T-helper 17 cell (primary cell): ENCODE measurements around the gene PDE9A. TPM values are rescaled to one million over a fixed set of nuclear protein-coding genes. Genes with fewer than 3 reads are reported as not detected.
A peak's percentile ranks its signal among the peaks of the same experiment; 100 is the strongest.

Experiments used
- ATAC-seq: fragments of 150-1000 bp; cut with Tn5 transposase; 2 replicates; pipeline ENCODE4 v1.10.0; 2021; ENCODE audit warnings: mild to moderate bottlenecking, moderate library complexity
- DNase-seq, 3 donors: peaks; one replicate each; pipeline versions ENCODE4 v3.0.0 to v3.0.0-alpha.2; 2020 to 2021
- H3K9me3 ChIP-seq: one replicate; pipeline ENCODE4 v1.7.0; 2013; ENCODE audit warnings: low read length, mild to moderate bottlenecking; ENCODE audit not compliant: control insufficient read depth, poor library complexity, severe bottlenecking
- H3K27ac Mint-ChIP-seq: one replicate; pipeline ENCODE4 v1.8.0; 2022; ENCODE audit warnings: mild to moderate bottlenecking, moderate library complexity, mixed read lengths
- H3K27me3 Mint-ChIP-seq: one replicate; pipeline ENCODE4 v1.8.0; 2022; ENCODE audit warnings: mixed read lengths
- H3K36me3 Mint-ChIP-seq: one replicate; pipeline ENCODE4 v1.8.0; 2022; ENCODE audit warnings: low read depth, mixed read lengths
- H3K4me1 Mint-ChIP-seq: one replicate; pipeline ENCODE4 v1.8.0; 2022; ENCODE audit warnings: mild to moderate bottlenecking, mixed read lengths
- H3K4me3 Mint-ChIP-seq: one replicate; pipeline ENCODE4 v1.8.0; 2022; ENCODE audit warnings: mild to moderate bottlenecking, moderate library complexity, mixed read lengths
- total RNA-seq, 4 donors: library from RNA in 2 of 4; stranded (reverse) in 2 of 4; gene quantifications; one replicate each; pipeline ENCODE4 v1.2.3 and lab custom pipeline; 2022 to 2026

Gene PDE9A
- total RNA-seq, 2 donors from 2014 or later, result 4.9 to 6.6 TPM

GRCh38 chr21:42639646-42640152 is 13.7 kb upstream of the PDE9A start:
- Mint-ChIP-seq H3K4me3 (no peak overlapping the region), H3K36me3 (no peaks in the 10 kb centered on the region), H3K4me1 (no peaks in the 10 kb centered on the region), H3K27ac (no peak overlapping the region), H3K27me3 (peaks cover 25% of the 10 kb centered on the region)
- ATAC-seq, result no peak
- no peaks in the 10 kb centered on the region for H3K9me3 ChIP-seq
- no peak for DNase-seq

DNA sequence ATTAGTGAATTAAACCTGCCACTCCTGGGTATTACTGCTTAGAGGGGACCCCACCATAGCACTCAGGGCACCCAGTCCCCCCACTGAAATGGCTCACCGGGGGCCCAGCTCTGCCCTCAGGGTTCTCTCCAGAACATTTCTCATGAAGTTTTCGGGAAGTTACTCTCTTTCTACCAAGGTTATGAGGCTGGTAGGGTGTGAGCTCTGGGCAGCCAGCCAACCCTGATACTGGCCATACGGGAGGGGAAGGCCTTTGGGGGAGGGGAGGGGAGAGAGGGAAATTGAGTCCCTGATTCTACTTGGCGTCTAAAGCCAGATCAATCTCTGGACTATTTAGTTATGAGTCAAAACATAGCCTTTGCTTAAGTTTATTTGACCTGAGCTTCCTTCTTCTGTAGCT is 12.9 kb upstream of the PDE9A start:
- Mint-ChIP-seq H3K27me3 (peaks cover 29% of the 10 kb centered on the region), H3K27ac (no peak overlapping the region), H3K4me3 (no peak overlapping the region), H3K36me3 (no peaks in the 10 kb centered on the region), H3K4me1 (no peaks in the 10 kb centered on the region)
- no peak for DNase-seq
- no peak for ATAC-seq
- H3K9me3 ChIP-seq, result no peaks in the 10 kb centered on the region

DNA sequence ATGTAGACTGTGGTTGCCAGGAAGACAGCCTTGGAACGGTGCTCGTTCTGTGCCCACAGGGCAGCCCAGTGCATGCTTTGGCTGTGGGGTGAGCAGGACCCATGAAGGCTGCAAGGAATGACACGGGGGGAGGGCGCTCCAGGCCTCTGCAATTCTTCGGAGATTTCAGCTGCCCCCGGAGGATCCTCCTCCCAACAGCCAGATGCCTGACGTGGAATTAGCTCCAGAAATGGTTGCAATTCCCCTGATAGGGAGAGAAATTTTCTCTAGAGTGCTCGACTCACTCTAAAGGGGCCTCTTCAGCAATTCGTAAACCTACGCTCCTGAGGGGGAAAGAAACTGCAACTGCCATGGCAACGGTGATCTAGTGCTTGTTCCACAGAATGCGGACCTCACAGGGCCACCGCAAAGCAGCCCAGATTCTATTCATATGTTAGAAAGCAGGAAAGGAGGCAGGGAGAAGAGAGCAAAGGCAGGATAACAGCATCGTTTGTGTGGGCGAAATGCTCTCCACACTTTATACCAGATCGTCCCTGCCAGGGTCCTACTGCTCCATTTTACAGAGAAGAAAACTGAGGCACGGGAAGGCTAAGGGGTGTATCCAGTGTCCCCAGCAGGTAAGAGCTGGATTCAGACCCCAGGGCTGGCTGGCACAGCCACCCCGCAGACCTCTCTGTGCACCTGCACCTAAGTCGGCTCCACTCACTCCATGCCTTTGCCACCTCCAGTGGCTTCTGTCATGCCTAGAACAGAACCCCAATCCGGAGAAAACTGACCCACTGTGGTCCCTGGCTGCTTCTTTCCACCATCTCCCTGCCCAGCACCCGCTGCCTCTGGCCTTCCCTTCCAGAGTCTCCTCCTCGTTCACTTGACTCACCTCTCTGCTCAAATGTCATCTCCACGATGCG is 11.9 kb upstream of the PDE9A start:
- Mint-ChIP-seq H3K27ac (no peak overlapping the region), H3K4me3 (peak overlapping the region; percentile 59), H3K4me1 (no peaks in the 10 kb centered on the region), H3K27me3 (peaks cover 29% of the 10 kb centered on the region), H3K36me3 (no peaks in the 10 kb centered on the region)
- ATAC-seq, result no peak
- no peaks in the 10 kb centered on the region for H3K9me3 ChIP-seq
- DNase-seq, result no peak

- no peak for ATAC-seq
Observed at GRCh38 chr21:42642219-42642745, 11.1 kb upstream of the PDE9A start.

GRCh38 chr21:42644223-42645208 is 8.9 kb upstream of the PDE9A start:
- no peak overlapping the region for H3K27ac Mint-ChIP-seq

More at GRCh38 chr21:42642219-42642745, 11.1 kb upstream of the PDE9A start:
- Mint-ChIP-seq H3K4me3 (no peak overlapping the region), H3K27me3 (peaks cover 29% of the 10 kb centered on the region), H3K27ac (no peak overlapping the region), H3K4me1 (no peaks in the 10 kb centered on the region), H3K36me3 (no peaks in the 10 kb centered on the region)
- no peak for DNase-seq
- no peaks in the 10 kb centered on the region for H3K9me3 ChIP-seq

DNA sequence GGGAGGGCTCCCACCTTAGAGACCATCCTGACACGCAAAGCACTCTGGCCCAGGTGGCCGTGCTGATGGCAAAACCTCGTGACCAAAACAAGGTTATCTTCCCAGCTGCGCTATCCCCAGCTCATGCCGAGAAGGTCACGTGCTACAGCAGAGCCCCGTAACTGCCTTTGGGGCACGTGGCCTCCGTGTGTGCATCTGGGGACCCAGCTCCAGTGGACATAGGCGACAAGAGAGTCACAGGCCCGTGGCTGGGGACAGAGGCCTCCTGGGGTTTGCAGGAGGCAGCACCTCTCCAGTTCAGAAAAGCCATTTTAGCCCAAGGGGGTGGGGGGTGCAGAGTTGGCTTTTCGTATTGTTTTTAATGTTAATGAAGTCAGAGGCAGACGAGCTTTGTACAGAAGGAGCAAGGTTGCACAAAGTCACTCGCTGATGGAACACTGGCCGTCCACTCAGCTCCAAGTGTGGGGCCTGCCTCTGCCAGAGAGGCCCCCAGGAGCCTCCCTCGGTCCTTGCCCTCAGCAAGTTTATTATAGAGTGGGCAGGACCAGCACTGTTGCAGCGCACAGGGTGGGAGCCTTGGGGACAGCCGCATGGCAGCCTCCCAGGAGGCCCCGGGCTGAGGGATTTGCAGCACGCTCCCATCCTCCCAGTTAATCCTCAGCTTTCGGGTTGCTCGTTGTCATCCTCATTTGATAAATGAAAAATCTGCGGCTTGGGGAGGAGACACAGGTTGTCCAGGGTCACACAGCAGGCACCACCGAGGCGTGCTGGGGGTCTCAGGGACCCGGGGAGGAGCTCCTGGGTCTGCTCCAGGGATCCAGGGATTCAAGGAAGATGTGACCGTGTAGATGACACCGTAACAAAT is 8.0 kb upstream of the PDE9A start:
- DNase-seq (no peak), ATAC-seq (no peak)
- Mint-ChIP-seq H3K4me3 (no peak overlapping the region), H3K27me3 (peaks cover 22% of the 10 kb centered on the region), H3K36me3 (no peaks in the 10 kb centered on the region), H3K27ac (no peak overlapping the region), H3K4me1 (no peaks in the 10 kb centered on the region)
- no peaks in the 10 kb centered on the region for H3K9me3 ChIP-seq

More at GRCh38 chr21:42644223-42645208, 8.9 kb upstream of the PDE9A start:
- H3K4me1 Mint-ChIP-seq, result no peaks in the 10 kb centered on the region
- peaks cover 27% of the 10 kb centered on the region for H3K27me3 Mint-ChIP-seq
- DNase-seq (no peak), ATAC-seq (no peak)
- no peak overlapping the region for H3K4me3 Mint-ChIP-seq
- no peaks in the 10 kb centered on the region for H3K9me3 ChIP-seq
- no peaks in the 10 kb centered on the region for H3K36me3 Mint-ChIP-seq

DNA sequence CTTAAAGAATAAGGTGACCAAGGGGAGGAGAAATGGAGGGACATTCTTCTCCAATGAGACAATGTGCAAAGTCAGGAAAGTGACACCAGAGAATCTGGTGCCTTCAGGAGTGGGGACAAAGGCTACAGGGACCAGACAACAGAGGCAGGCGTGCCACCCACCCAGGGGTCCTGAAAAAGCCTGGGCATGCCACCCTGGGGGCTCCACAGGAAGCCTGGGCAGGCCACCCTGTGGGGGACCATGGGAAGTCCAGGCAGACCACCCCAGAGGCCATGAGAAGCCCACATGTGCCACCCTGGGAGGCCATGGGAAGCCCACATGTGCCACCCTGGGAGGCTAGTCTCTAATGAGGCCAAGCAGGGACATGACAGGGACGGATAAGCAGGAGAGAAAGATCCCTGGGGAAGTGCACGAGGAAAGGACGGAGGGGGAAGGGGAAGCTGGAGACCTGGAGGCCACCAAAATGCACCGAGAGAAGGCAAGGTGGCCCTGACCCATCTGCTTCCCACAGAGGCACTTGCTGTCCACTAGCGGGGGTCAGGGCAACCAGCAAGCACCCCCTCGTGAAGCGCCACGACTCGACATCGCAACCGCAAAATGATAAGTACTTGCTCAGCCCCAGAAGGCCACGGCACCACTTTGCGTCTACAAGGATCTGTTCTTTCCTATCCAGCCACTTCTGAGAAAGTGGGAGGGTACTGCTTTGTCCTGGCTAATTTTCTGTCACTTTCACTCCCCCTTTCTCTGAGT is 7.2 kb upstream of the PDE9A start:
- H3K4me1 Mint-ChIP-seq, result peaks cover under 1% of the 10 kb centered on the region
- no peaks in the 10 kb centered on the region for H3K9me3 ChIP-seq
- peaks cover 23% of the 10 kb centered on the region for H3K27me3 Mint-ChIP-seq
- DNase-seq (no peak), ATAC-seq (no peak)
- H3K27ac Mint-ChIP-seq, result no peak overlapping the region
- no peaks in the 10 kb centered on the region for H3K36me3 Mint-ChIP-seq
- no peak overlapping the region for H3K4me3 Mint-ChIP-seq

GRCh38 chr21:42646836-42647235 is 6.6 kb upstream of the PDE9A start:
- DNase-seq (no peak), ATAC-seq (no peak)
- peaks cover 4% of the 10 kb centered on the region for H3K4me1 Mint-ChIP-seq
- H3K27me3 Mint-ChIP-seq, result peaks cover 23% of the 10 kb centered on the region
- H3K36me3 Mint-ChIP-seq, result no peaks in the 10 kb centered on the region
- no peaks in the 10 kb centered on the region for H3K9me3 ChIP-seq
- H3K4me3 Mint-ChIP-seq, result no peak overlapping the region
- no peak overlapping the region for H3K27ac Mint-ChIP-seq

- ATAC-seq (no peak), DNase-seq (no peak)
- Mint-ChIP-seq H3K36me3 (no peaks in the 10 kb centered on the region), H3K4me3 (no peak overlapping the region), H3K27me3 (peaks cover 14% of the 10 kb centered on the region), H3K27ac (no peak overlapping the region), H3K4me1 (peaks cover 8% of the 10 kb centered on the region)
- H3K9me3 ChIP-seq, result no peaks in the 10 kb centered on the region
Observed at GRCh38 chr21:42648606-42649005, 4.8 kb upstream of the PDE9A start.

GRCh38 chr21:42649122-42650032 is 4.0 kb upstream of the PDE9A start:
- no peak for DNase-seq
- H3K4me1 Mint-ChIP-seq, result peaks cover 8% of the 10 kb centered on the region
- ATAC-seq, result no peak
- H3K9me3 ChIP-seq, result no peaks in the 10 kb centered on the region
- peaks cover 14% of the 10 kb centered on the region for H3K27me3 Mint-ChIP-seq
- H3K4me3 Mint-ChIP-seq, result no peak overlapping the region
- no peak overlapping the region for H3K27ac Mint-ChIP-seq
- H3K36me3 Mint-ChIP-seq, result no peaks in the 10 kb centered on the region

DNA sequence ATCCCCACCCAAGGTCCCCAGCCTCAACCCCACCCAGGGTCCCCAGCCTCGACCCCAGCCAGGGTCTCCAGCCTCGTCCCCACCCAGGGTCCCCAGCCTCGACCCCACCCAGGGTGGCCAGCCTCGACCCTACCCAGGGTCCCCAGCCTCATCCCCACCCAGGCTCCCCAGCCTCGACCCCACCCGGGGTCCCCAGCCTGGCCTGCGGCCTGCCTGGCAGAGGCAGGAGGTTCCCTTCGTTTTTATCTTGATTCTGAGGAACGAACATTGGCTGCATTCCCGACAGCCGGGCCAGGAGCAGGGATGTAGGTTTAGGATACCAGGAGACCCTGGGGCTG is 3.4 kb upstream of the PDE9A start:
- H3K36me3 Mint-ChIP-seq, result no peaks in the 10 kb centered on the region
- H3K27me3 Mint-ChIP-seq, result peaks cover 19% of the 10 kb centered on the region
- H3K27ac Mint-ChIP-seq, result no peak overlapping the region
- H3K4me3 Mint-ChIP-seq, result no peak overlapping the region
- ATAC-seq (no peak), DNase-seq (no peak)
- peaks cover 13% of the 10 kb centered on the region for H3K4me1 Mint-ChIP-seq
- no peaks in the 10 kb centered on the region for H3K9me3 ChIP-seq
